SU-DHL-6 (cell line): ENCODE data around the gene TES.

Experiments
- CTCF ChIP-seq: fragments of 200-600 bp; sonication (generic); IDR thresholded peaks from one replicate; pipeline ENCODE4 v1.5.1; 2017; ENCODE audit warnings: antibody characterized with exemption, mild to moderate bottlenecking, low read length, moderate library complexity; ENCODE audit not compliant: insufficient read depth, poor library complexity, severe bottlenecking
- EZH2phosphoT487 ChIP-seq: fragments of 200-600 bp; sonication (generic), shearing (Covaris generic); conservative IDR thresholded peaks from 2 replicates; pipeline ENCODE4 v1.6.1; 2018; ENCODE audit warnings: mild to moderate bottlenecking, antibody characterized with exemption, low read length, moderate library complexity, mixed read lengths

DNA sequence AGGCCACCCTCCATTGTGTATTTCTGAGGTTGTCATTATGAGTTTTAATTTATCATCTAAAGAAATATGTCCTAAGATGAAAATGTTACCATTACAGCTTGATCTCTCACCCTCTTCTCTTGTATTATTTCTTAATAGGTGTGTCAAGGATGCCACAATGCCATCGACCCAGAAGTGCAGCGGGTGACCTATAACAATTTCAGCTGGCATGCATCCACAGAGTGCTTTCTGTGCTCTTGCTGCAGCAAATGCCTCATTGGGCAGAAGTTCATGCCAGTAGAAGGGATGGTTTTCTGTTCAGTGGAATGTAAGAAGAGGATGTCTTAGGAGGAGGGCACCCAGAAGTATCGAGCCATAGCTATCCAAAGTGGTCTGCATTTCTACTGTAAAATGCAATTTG lies 46.8 kb downstream of the TES start:
- TF ChIP-seq CTCF (no peak), EZH2phosphoT487 (no peak)
